ENCODE data around the gene NEAT1. TPM values are rescaled to one million over a fixed set of nuclear protein-coding genes. Genes with fewer than 3 reads are reported as not detected.
A peak's percentile ranks its signal among the peaks of the same experiment; 100 is the strongest.

The NEAT1 gene
- total and polyA plus RNA-seq, 8 donors, result 295 to 2,770 (median 695) TPM

DNA sequence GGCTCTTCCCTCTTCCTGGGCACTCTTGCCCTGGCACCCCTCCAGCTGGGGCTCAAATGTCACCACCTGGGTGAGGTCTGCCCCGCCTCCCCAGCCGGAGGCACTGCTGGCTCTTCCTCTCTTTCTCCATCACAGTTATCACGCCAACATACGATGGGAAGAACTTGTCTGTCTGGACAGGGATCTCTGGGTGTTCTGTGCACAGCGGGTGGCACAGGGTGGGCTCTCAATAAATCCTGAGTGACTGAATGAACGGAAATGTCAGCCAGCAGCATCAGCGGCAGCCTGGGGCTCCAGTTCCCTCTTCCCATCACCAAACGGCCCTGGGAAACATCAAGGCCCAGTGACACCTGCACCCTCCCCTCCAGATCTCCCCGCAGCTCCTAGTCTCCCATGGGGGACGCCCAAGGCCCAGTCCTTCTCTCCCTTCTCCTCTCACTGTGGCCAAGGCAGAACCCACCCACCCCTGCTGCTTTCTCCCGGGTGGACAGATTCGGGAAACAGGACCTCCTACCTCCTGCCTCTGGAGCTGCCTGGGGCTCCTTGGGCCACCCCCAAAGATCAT, 39.7 kb upstream of the NEAT1 start:
- FAIRE-seq, result no peak

DNA sequence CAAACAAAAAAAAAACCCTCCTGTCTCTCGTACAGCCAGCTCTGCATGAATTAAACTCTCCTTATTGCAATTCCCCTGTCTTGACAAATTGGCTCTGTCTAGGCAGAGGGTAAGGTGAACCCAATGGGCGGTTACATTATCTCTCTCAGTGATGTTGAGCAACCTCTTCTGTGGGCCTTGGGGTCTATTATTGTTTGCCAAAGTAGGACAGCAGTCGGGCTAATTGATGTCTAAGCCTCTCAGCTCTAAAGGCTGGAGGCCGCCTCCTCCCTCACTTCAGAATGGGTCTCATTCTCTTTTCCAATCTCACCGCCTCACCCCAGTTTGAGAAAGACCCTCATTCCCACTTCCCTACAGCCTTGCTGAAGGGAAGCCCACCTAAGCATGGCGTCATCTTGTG, 38.8 kb upstream of the NEAT1 start:
- TF ChIP-seq, protein P1, sequence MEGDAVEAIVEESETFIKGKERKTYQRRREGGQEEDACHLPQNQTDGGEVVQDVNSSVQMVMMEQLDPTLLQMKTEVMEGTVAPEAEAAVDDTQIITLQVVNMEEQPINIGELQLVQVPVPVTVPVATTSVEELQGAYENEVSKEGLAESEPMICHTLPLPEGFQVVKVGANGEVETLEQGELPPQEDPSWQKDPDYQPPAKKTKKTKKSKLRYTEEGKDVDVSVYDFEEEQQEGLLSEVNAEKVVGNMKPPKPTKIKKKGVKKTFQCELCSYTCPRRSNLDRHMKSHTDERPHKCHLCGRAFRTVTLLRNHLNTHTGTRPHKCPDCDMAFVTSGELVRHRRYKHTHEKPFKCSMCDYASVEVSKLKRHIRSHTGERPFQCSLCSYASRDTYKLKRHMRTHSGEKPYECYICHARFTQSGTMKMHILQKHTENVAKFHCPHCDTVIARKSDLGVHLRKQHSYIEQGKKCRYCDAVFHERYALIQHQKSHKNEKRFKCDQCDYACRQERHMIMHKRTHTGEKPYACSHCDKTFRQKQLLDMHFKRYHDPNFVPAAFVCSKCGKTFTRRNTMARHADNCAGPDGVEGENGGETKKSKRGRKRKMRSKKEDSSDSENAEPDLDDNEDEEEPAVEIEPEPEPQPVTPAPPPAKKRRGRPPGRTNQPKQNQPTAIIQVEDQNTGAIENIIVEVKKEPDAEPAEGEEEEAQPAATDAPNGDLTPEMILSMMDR (IDR thresholded peaks at IDR 0.05), result no peak
- ATAC-seq (no peak), DNase-seq (no peak), FAIRE-seq (no peak)
- Histone ChIP-seq H3K36me3 (no peaks in the 10 kb centered on the region), H3K4me1 (peaks cover 38 to 69% (median 60%) of the 10 kb centered on the region in 3 donors), H3K9me3 (no peaks in the 10 kb centered on the region), H3K27me3 (no peaks in the 10 kb centered on the region), H3K4me3 (no peak overlapping the region), H3K27ac (peak overlapping the region; percentile 87 to 99 (median 94))
- 79 to 83% methylated on average over 6 of the region's 6 CpGs for WGBS, 2 donors
- intact Hi-C loops (cut with DNase I), result no loop called here

More for the DNA sequence above, 39.7 kb upstream of the NEAT1 start:
- Histone ChIP-seq H3K27ac (peak overlapping the region; percentile 98 to 99 (median 99)), H3K4me3 (peak overlapping the region in 2 of 4 donors; percentile 45), H3K9me3 (no peaks in the 10 kb centered on the region), H3K36me3 (no peaks in the 10 kb centered on the region), H3K27me3 (no peaks in the 10 kb centered on the region), H3K4me1 (peaks cover 46 to 66% (median 66%) of the 10 kb centered on the region in 3 donors)
- intact Hi-C loops (cut with DNase I), result no loop called here
- ATAC-seq, result peak; percentile 31 to 53 (median 34)
- peak; percentile 88 to 97 (median 92) for DNase-seq
- WGBS, 2 donors, result 10 to 13% methylated on average over 12 of the region's 12 CpGs
- TF ChIP-seq, protein P1 (IDR thresholded peaks at IDR 0.05), result no peak

DNA sequence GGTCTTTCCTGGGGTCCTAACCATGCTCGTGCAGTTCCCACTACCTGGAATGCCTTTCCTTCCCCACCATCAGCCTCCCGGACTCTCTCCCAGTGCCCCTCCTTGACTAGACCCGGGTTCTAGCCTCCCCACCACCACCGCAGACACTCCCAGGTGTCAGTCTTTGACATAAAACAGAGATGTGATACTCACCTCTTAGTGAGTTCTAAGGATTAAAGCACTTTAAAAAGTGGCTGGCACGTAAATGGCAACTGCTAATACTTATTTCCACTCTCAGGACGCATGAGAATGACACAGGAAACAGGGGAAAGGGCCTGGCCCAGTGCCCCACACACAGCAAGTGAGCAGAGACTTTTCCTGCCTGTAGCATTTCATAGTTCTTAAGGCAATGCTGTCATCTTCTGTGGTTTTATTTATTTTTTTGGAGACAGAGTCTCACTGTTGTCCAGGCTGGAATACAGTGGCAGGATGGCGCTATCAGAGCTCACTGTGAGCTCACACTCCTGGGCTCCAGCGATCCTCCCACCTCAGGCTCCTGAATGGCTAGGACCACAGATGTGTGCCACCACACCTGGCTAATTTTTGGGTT, 38.2 kb upstream of the NEAT1 start:
- WGBS, 2 donors, result 73 to 75% methylated on average over 8 of the region's 8 CpGs
- intact Hi-C loops (cut with DNase I), result no loop called here
- no peaks in the 10 kb centered on the region for H3K9me3 ChIP-seq
- FAIRE-seq, result no peak
- TF ChIP-seq, protein P1 (IDR thresholded peaks at IDR 0.05), result no peak
- no peak for ATAC-seq
- peak overlapping the region; percentile 87 to 99 (median 94) for H3K27ac ChIP-seq
- peaks cover 32 to 62% (median 58%) of the 10 kb centered on the region in 3 donors for H3K4me1 ChIP-seq
- H3K27me3 ChIP-seq, result no peaks in the 10 kb centered on the region
- H3K4me3 ChIP-seq, result no peak overlapping the region
- no peak for DNase-seq
- no peaks in the 10 kb centered on the region for H3K36me3 ChIP-seq

DNA sequence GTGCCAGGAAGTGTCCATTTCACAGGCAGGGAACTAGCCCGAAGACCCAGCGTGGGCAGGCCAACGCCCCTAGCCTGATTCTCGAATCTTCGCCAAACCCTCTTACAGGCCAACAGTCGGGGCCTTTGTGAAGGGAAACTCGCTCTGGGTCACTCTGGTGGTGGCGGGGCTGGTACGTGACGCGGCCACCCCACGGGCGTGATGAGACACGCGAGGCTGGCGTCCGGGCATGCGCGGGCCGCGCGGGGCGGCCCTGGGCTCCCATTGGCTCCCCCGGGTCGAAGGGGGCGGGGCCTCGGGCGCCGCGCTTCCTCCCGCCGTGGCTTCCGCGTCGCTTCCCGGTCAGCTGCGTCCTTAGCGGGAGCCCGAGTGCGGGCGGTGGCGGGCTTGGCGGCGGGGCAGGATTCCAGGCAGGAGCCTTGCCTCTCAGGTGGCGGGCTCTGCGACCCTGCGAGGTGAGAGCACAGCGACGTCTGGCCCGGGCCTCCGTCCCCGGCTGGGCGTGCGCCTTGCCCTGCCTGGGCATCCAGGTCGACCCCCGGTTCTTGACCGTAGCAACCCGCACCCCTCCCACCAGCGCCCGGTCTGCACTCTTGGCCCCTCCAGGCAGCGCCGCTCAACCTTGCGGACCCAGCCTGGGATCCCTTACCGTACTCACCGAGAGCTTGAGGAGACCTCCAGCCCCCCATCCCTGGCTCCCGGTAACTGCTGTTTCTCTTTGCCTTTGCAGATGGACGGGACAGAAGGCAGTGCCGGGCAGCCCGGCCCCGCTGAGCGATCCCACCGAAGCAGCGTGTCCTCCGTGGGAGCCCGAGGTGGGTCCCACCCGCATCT, 36.1 kb upstream of the NEAT1 start, which contains the start of gene FRMD8:
Gene FRMD8, plus strand, starts transcription at position 331 of the 834 bp plus-strand sequence. Its CDS starts 400 bp downstream, at position 731.
- ATAC-seq (peak; percentile 47 to 72 (median 65)), FAIRE-seq (no peak), DNase-seq (peak; percentile 88 to 98 (median 92))
- peaks cover 26 to 48% (median 44%) of the 10 kb centered on the region in 3 donors for H3K4me1 ChIP-seq
- H3K27me3 ChIP-seq, result no peaks in the 10 kb centered on the region
- 1% methylated on average over 65 to 76 of the region's 76 CpGs for WGBS, 2 donors
- intact Hi-C loops (cut with DNase I), result no loop called here
- no peaks in the 10 kb centered on the region for H3K36me3 ChIP-seq
- TF ChIP-seq, protein P1 (IDR thresholded peaks at IDR 0.05), result no peak
- H3K4me3 ChIP-seq, result peak within 1 kb of the TSS; percentile 53 to 98 (median 78)
- no peaks in the 10 kb centered on the region for H3K9me3 ChIP-seq
- peak within 1 kb of the TSS; percentile 87 to 99 (median 94) for H3K27ac ChIP-seq

Data from pancreas (tissue), 10 donors.